ENCODE data around the gene NSMCE3.

Gene NSMCE3

GRCh38 chr15:29269485-29270168 is at the start of gene NSMCE3:
TSS of gene NSMCE3 (minus strand) at chr15:29269822. CDS start at chr15:29269705, 117 bp downstream.
- intact Hi-C loops (cut with DNase I), result loop anchor here (10.0 kb wide), 1 partner anchor 135 kb away; no protein-coding TSS in a partner anchor
- DNase-seq, result peak; percentile 87 to 99 (median 91)

DNA sequence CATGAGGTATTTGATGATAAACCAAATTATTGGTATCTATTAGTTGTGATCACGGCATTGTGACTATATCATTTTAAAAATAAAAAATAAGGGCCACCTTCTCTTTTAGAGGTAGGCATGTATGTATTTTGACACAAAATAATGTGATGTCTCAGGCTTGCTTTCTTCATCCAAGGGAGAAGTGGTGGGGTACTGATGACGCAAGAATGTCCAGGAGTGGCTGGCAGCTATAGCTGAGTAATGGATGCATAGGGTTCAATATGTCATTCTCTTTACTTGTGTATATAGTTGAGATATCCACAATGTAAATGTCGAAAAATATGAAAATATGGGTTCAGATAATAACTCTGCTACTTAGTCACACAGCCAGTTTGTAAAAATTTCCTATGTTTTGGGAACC is 46.8 kb upstream of the NSMCE3 start:
- intact Hi-C loops (cut with DNase I), result no loop called here
- no peak for DNase-seq

DNA sequence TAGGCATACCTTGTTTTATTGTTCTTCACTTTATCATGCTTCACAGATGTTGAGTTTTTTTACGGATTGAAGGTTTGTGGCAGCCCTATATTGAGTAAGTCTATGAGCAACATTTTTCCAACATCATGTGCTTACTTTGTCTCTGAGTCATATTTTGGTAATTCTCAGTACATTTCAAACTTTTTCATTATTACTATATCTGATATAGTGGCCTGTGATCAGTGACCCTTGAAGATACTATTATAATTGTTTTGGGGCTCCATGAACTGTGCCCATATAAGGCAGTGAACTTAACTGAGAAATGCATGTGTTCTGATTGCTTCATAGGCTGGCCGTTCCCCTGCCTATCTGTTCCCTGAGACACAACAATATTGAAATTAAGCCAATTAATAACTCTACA is 42.8 kb upstream of the NSMCE3 start:
- DNase-seq, result no peak
- intact Hi-C loops (cut with DNase I), result no loop called here

DNA sequence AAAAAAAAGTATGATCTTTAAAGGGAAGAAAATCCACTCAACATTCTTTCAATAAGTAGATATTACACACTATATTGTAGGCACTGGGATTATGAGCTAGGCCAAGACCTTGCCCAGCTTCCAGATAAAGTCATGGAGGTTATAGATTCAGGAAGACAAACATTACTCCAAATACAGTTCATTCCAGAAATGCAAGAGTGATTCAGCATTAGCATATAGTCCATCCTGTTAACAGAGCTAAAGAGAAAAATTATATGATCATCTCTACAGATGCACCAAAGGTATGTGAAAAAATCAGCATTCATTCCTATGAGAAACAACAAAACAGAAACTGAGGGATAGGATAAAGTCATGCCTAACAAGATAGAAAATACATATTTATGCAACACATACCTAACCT is 42.1 kb upstream of the NSMCE3 start:
- no peak for DNase-seq
- intact Hi-C loops (cut with DNase I), result no loop called here

- intact Hi-C loops (cut with DNase I), result no loop called here
Observed at GRCh38 chr15:29309139-29309538, 39.5 kb upstream of the NSMCE3 start.

GRCh38 chr15:29308299-29308698 is 38.7 kb upstream of the NSMCE3 start:
- intact Hi-C loops (cut with DNase I), result no loop called here
- no peak for DNase-seq

More at GRCh38 chr15:29309139-29309538, 39.5 kb upstream of the NSMCE3 start:
- DNase-seq, result no peak

- intact Hi-C loops (cut with DNase I), result no loop called here
Observed at GRCh38 chr15:29305556-29305955, 35.9 kb upstream of the NSMCE3 start.

GRCh38 chr15:29302871-29303270 is 33.2 kb upstream of the NSMCE3 start:
- peak in 1 of 10 donors; percentile 56 for DNase-seq

More at GRCh38 chr15:29305556-29305955, 35.9 kb upstream of the NSMCE3 start:
- no peak for DNase-seq

DNA sequence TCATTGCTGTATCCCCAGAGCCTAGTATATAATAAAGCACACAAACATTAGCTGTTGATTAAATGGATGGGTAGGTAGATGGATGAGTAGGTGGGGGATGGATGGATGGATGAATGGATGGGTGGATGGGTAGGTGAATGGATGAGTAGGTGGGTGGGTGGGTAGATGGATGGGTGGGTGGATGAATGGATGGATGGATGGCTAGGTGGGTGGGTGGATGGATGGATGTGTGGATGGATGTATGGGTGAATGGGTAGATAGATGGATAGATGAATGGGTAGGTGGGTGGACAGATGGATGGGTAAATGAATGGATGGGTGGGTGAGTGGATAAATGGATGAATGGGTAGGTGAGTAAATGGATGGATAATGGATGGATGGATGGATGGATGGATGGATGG is 30.2 kb upstream of the NSMCE3 start:
- intact Hi-C loops (cut with DNase I), result no loop called here

More at GRCh38 chr15:29302871-29303270, 33.2 kb upstream of the NSMCE3 start:
- intact Hi-C loops (cut with DNase I), result no loop called here

DNA sequence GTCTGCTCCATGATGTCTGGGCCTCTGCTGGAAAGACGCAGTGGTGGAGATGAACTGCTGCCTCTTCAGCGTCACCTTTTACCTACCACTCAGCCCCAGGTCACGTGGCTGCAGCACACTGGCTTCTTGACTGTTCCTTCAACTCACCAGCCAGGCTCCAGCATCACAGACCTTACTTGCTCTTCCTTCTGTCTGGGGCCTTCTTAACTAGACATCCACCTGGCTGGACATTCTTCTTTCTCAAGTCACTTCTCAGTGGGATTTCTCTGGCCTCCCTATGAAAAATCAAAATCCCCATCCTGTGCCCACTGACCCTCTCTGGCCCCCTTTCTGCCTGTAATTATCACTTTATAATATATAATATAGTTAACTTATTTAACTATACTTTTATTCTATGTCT is 29.7 kb upstream of the NSMCE3 start:
- DNase-seq, result no peak
- intact Hi-C loops (cut with DNase I), result no loop called here

More for the DNA sequence above, 30.2 kb upstream of the NSMCE3 start:
- no peak for DNase-seq

DNA sequence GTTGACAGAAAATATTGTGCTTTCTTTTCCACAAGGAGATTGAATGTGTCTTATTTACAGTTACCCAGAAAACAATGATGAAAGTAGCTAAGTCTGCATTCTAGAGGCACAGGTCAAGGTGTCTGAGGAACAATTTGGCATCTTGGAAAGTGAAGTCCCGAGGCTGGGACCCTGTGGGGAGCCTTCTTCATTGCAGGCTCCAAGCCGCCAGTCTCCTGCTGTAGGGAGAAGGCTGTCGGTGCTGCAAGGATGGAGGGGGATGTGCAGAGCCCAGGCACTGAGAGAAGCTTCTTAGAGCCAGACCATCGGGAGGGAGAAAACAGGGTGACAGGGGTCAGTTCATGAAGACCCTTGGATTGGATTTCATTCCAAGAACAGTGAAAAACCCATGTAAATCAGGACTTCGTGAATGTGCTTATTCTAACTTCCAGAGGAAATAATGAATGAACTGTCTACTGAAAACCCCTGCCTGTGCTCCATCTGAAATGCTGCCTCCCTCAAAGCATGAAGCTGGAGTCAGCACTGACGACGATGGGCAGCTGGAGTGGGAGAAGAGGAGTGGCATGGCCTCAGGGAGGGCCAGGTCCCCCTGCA is 25.2 kb upstream of the NSMCE3 start:
- intact Hi-C loops (cut with DNase I), result no loop called here
- no peak for DNase-seq

DNA sequence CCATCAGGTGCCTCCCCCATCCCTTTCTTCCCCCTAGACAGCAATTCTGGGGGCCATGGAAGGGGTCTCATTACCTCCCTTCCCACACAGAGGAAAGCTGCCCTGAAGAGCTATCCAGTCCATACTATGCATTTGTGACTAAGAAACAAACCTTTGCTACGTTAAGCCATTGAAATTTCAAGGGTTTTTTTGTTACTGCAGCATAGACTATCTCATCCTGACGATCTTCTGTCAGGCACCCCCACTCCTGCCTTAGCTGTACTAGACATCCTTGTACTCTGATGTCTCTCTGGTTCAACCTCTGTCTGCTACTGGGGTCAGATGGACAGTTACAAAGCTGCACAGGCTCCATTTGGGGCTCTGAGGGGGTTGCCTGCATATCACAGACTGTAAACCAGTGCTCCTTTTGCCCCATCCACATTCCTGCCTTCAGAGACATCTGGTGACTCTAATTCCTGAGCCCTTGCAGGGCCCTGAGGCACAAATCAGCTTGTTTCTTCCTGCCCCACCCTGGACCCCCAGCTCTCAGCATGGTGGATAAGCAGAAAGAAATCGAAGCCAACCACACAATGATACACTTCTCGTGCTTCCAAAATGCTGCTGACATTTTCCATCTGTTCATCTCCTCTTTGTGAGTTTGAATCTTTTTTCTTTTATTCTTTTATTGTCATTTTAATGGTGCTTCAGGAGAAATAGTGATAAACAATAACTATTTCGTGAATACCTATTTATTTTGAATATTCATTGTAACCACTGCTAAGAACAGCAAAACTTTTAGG is 21.6 kb upstream of the NSMCE3 start:
- no peak for DNase-seq
- intact Hi-C loops (cut with DNase I), result no loop called here

GRCh38 chr15:29289173-29289572 is 19.6 kb upstream of the NSMCE3 start:
- intact Hi-C loops (cut with DNase I), result no loop called here
- no peak for DNase-seq

- DNase-seq, result no peak
- intact Hi-C loops (cut with DNase I), result no loop called here
Observed at GRCh38 chr15:29285386-29285785, 15.8 kb upstream of the NSMCE3 start.

GRCh38 chr15:29283381-29283780 is 13.8 kb upstream of the NSMCE3 start:
- intact Hi-C loops (cut with DNase I), result no loop called here
- no peak for DNase-seq

DNA sequence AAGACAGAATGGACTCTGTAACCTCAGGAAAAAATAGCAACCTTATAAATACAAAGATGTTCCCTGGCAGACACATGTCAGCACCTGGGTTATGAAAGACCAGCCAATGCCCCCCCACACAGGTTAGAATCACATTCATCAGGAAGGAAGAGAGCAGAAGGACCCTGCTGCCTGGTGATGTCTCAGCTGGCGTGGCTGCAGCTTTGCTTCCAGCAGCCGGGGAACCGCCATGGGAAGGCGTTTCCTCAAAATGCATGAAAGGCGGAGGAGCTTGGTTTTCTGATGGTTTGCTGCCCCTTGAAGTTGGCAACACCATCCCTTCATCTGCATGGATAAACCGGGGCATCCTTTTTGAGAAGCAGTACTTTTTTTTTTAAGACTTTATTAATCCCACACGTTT is 10.9 kb upstream of the NSMCE3 start:
- intact Hi-C loops (cut with DNase I), result no loop called here
- DNase-seq, result no peak

GRCh38 chr15:29278436-29279105 is 8.9 kb upstream of the NSMCE3 start:
- intact Hi-C loops (cut with DNase I), result no loop called here
- DNase-seq, result no peak

- no peak for DNase-seq
- intact Hi-C loops (cut with DNase I), result no loop called here
Observed at GRCh38 chr15:29276366-29276765, 6.7 kb upstream of the NSMCE3 start.

- DNase-seq, result no peak
- intact Hi-C loops (cut with DNase I), result no loop called here
Observed at GRCh38 chr15:29275855-29276254, 6.2 kb upstream of the NSMCE3 start.

- intact Hi-C loops (cut with DNase I), result no loop called here
- no peak for DNase-seq
Observed at GRCh38 chr15:29274946-29275345, 5.3 kb upstream of the NSMCE3 start.

GRCh38 chr15:29272219-29272618 is 2.6 kb upstream of the NSMCE3 start:
- no peak for DNase-seq
- intact Hi-C loops (cut with DNase I), result no loop called here
